ENCODE measurements around the gene SLC25A15.
"Not testable (repeated sequence)": the region's sequence is repeated elsewhere in the genome, so short reads cannot be mapped to it uniquely, and the experiment has no call there.

SLC25A15 gene

GRCh38 chr13:40819797-40820315, 30.4 kb downstream of the SLC25A15 start:
- TF ChIP-seq, protein P1, sequence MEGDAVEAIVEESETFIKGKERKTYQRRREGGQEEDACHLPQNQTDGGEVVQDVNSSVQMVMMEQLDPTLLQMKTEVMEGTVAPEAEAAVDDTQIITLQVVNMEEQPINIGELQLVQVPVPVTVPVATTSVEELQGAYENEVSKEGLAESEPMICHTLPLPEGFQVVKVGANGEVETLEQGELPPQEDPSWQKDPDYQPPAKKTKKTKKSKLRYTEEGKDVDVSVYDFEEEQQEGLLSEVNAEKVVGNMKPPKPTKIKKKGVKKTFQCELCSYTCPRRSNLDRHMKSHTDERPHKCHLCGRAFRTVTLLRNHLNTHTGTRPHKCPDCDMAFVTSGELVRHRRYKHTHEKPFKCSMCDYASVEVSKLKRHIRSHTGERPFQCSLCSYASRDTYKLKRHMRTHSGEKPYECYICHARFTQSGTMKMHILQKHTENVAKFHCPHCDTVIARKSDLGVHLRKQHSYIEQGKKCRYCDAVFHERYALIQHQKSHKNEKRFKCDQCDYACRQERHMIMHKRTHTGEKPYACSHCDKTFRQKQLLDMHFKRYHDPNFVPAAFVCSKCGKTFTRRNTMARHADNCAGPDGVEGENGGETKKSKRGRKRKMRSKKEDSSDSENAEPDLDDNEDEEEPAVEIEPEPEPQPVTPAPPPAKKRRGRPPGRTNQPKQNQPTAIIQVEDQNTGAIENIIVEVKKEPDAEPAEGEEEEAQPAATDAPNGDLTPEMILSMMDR (conservative IDR thresholded peaks at IDR 0.05) = no peak
- H3K27ac ChIP-seq = no peak overlapping the region

GRCh38 chr13:40839725-40840124, 50.3 kb downstream of the SLC25A15 start:
- H3K27ac ChIP-seq = not testable (repeated sequence)

DNA sequence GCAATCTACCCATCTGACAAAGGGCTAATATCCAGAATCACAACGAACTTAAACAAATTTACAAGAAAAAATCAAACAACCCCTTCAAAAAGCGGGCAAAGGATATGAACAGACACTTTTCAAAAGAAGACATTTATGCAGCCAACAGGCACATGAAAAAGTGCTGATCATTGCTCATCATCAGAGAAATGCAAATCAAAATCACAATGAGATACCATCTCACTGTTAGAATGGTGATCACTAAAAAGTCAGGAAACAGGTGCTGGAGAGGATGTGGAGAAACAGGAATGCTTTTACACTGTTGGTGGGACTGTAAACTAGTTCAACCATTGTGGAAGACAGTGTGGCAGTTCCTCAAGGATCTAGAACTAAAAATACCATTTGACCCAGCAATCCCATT, 51.5 kb downstream of the SLC25A15 start:
- not testable (repeated sequence) for H3K27ac ChIP-seq
